WTC11 (cell line): ENCODE data around the gene TMEM161B. TPM values are rescaled to one million over a fixed set of nuclear protein-coding genes. Genes with fewer than 3 reads are reported as not detected.
"Not testable (repeated sequence)": the region's sequence is repeated elsewhere in the genome, so short reads cannot be mapped to it uniquely, and the experiment has no call there.

Experiments
- ATAC-seq: fragments of 200-7000 bp; cut with Tn5 transposase; 2 replicates; pipeline ENCODE4 v1.10.0; 2021; ENCODE audit warnings: mild to moderate bottlenecking, moderate library complexity
- CTCF ChIA-PET: fragments of 300-600 bp; sonication (Branson Sonifier 250); formaldehyde crosslinking; loops from one replicate; lab custom pipeline; 2021; ENCODE audit warnings: antibody characterized with exemption; lab: Charles Lee
- POLR2A ChIA-PET: fragments of 350-600 bp; sonication (Branson Sonifier 250); formaldehyde crosslinking; loops from one replicate; lab custom pipeline; 2021; ENCODE audit warnings: antibody characterized with exemption; lab: Charles Lee
- DNase-seq: peaks from one replicate; pipeline ENCODE4 v3.0.0; 2021; ENCODE audit warnings: low spot score
- H3K27ac Mint-ChIP-seq: 2 replicates; pipeline ENCODE4 v1.8.0; 2021; ENCODE audit warnings: mixed read lengths
- H3K27me3 Mint-ChIP-seq: 2 replicates; pipeline ENCODE4 v1.8.0; 2021; ENCODE audit warnings: low read depth, mild to moderate bottlenecking, moderate library complexity, mixed read lengths
- H3K36me3 Mint-ChIP-seq: 2 replicates; pipeline ENCODE4 v1.8.0; 2021; ENCODE audit warnings: mixed read lengths
- H3K4me1 Mint-ChIP-seq: 2 replicates; pipeline ENCODE4 v1.8.0; 2022; ENCODE audit warnings: mixed read lengths
- H3K4me3 Mint-ChIP-seq: 2 replicates; pipeline ENCODE4 v1.8.0; 2021; ENCODE audit warnings: mild to moderate bottlenecking, moderate library complexity, mixed read lengths
- H3K9me3 Mint-ChIP-seq: 2 replicates; pipeline ENCODE4 v1.8.0; 2021; ENCODE audit warnings: mixed read lengths
- CREB1 ChIP-seq: sonication (generic); formaldehyde crosslinking; IDR thresholded peaks from 2 replicates; pipeline ENCODE4 v1.8.0; 2023; ENCODE audit warnings: mild to moderate bottlenecking, missing genetic modification reagents
- CTCF ChIP-seq: fragments of 200-600 bp; IDR thresholded peaks from 2 replicates; pipeline ENCODE4 v1.8.0; 2022; ENCODE audit warnings: antibody characterized with exemption
- ELF4 ChIP-seq: sonication (generic); formaldehyde crosslinking; IDR thresholded peaks from 2 replicates; pipeline ENCODE4 v1.8.1; 2022; ENCODE audit warnings: low read depth, mild to moderate bottlenecking, moderate library complexity, missing genetic modification reagents
- FOXP4 ChIP-seq: sonication (generic); formaldehyde crosslinking; IDR thresholded peaks from 2 replicates; pipeline ENCODE4 v1.8.0; 2022; ENCODE audit warnings: mild to moderate bottlenecking, missing genetic modification reagents
- IRF2 ChIP-seq: sonication (generic); formaldehyde crosslinking; IDR thresholded peaks from 2 replicates; pipeline ENCODE4 v1.8.0; 2022; ENCODE audit warnings: low read depth, missing genetic modification reagents, borderline replicate concordance
- JAZF1 ChIP-seq: fragments of 250-450 bp; sonication (Bioruptor Pico); IDR thresholded peaks from 2 replicates; pipeline ENCODE4 v1.9.0; 2021; ENCODE audit warnings: moderate library complexity, mild to moderate bottlenecking, inconsistent platforms
- NR2C2 ChIP-seq: sonication (generic); formaldehyde crosslinking; IDR thresholded peaks from 2 replicates; pipeline ENCODE4 v1.8.0; 2022; ENCODE audit warnings: mild to moderate bottlenecking, missing genetic modification reagents
- OVOL2 ChIP-seq: fragments of 250-450 bp; sonication (Bioruptor Pico); IDR thresholded peaks from 2 replicates; pipeline ENCODE4 v1.9.0; 2021; ENCODE audit warnings: mild to moderate bottlenecking, borderline replicate concordance
- RELA ChIP-seq: sonication (generic); formaldehyde crosslinking; IDR thresholded peaks from 2 replicates; pipeline ENCODE4 v1.8.1; 2022; ENCODE audit warnings: missing genetic modification reagents, mild to moderate bottlenecking, borderline replicate concordance
- SP1 ChIP-seq: sonication (generic); formaldehyde crosslinking; conservative IDR thresholded peaks from 2 replicates; pipeline ENCODE4 v1.8.1; 2022; ENCODE audit warnings: missing genetic modification reagents
- TCF7 ChIP-seq: sonication (generic); formaldehyde crosslinking; IDR thresholded peaks from 2 replicates; pipeline ENCODE4 v1.8.0; 2022; ENCODE audit warnings: mild to moderate bottlenecking, low read depth, missing genetic modification reagents, moderate library complexity
- TEAD1 ChIP-seq: sonication (generic); formaldehyde crosslinking; IDR thresholded peaks from 2 replicates; pipeline ENCODE4 v1.8.0; 2022; ENCODE audit warnings: mild to moderate bottlenecking, missing genetic modification reagents
- USF1 ChIP-seq: sonication (generic); formaldehyde crosslinking; IDR thresholded peaks from 2 replicates; pipeline ENCODE4 v1.8.0; 2022; ENCODE audit warnings: mild to moderate bottlenecking, missing genetic modification reagents
- ZNF232 ChIP-seq: sonication (generic); formaldehyde crosslinking; IDR thresholded peaks from 2 replicates; pipeline ENCODE4 v1.8.0; 2022; ENCODE audit warnings: mild to moderate bottlenecking, missing genetic modification reagents
- ZNF396 ChIP-seq: fragments of 250-450 bp; sonication (Bioruptor Pico); IDR thresholded peaks from 2 replicates; pipeline ENCODE4 v1.8.0; 2021; ENCODE audit warnings: mild to moderate bottlenecking, moderate library complexity, borderline replicate concordance
- ZNF512 ChIP-seq: sonication (generic); formaldehyde crosslinking; IDR thresholded peaks from 2 replicates; pipeline ENCODE4 v1.8.1; 2022; ENCODE audit warnings: missing genetic modification reagents, borderline replicate concordance
- total RNA-seq: library from RNA; stranded (reverse); gene quantifications from 3 replicates; pipeline ENCODE4 v1.2.3, GENCODE V29; 2021
- TF ChIP-seq, protein P1 (sequence below): fragments of 250-450 bp; sonication (Bioruptor Pico); IDR thresholded peaks from 2 replicates; pipeline ENCODE4 v1.9.0; 2021; ENCODE audit warnings: moderate library complexity, mild to moderate bottlenecking, inconsistent platforms, borderline replicate concordance

TMEM161B gene
- total RNA-seq, 1 experiment from 2014 or later: 17.0 TPM

DNA sequence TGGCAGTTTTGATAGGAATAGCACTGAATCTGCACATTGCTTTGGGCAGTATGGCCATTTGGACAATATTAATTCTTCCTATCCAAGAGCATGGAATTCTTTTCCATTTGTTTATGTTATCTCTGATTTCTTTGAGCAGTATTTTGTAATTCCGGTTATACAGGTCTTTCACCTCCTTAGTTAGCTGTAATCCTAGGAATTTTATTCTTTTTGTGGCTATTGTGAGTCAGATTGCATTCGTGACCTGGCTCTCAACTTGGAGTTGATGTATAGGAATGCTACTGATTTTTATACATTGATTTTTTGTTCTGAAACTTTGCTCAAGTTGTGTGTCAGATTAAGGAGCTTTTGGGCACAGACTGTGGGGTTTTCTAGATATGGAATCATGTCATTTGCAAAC lies 24.0 kb downstream of the TMEM161B start:
- POLR2A ChIA-PET: no interaction called here
- Mint-ChIP-seq H3K27ac (peak overlapping the region; percentile 90), H3K4me1 (peaks cover 77% of the 10 kb centered on the region), H3K4me3 (peak overlapping the region; percentile 17), H3K9me3 (no peaks in the 10 kb centered on the region), H3K36me3 (no peaks in the 10 kb centered on the region), H3K27me3 (no peaks in the 10 kb centered on the region)
- TF ChIP-seq ZNF232 (CRISPR knock-in tag) (no peak), IRF2 (no peak)
- TF ChIP-seq, protein P1, sequence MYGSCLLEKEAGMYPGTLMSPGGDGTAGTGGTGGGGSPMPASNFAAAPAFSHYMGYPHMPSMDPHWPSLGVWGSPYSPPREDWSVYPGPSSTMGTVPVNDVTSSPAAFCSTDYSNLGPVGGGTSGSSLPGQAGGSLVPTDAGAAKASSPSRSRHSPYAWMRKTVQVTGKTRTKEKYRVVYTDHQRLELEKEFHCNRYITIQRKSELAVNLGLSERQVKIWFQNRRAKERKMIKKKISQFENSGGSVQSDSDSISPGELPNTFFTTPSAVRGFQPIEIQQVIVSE (CRISPR knock-in tag): no peak
- CTCF ChIA-PET: no interaction called here
- ATAC-seq (peak; percentile 22; the same call in 1 of the 2 replicates), DNase-seq (no peak)

- H3K27ac Mint-ChIP-seq, CTCF ChIA-PET, ATAC-seq, H3K4me3 Mint-ChIP-seq, H3K27me3 Mint-ChIP-seq, H3K36me3 Mint-ChIP-seq, H3K9me3 Mint-ChIP-seq, POLR2A ChIA-PET, DNase-seq: not testable (repeated sequence)
- peaks cover 67% of the 10 kb centered on the region for H3K4me1 Mint-ChIP-seq
Measured at GRCh38 chr5:88243493-88243892, 25.2 kb downstream of the TMEM161B start.

DNA sequence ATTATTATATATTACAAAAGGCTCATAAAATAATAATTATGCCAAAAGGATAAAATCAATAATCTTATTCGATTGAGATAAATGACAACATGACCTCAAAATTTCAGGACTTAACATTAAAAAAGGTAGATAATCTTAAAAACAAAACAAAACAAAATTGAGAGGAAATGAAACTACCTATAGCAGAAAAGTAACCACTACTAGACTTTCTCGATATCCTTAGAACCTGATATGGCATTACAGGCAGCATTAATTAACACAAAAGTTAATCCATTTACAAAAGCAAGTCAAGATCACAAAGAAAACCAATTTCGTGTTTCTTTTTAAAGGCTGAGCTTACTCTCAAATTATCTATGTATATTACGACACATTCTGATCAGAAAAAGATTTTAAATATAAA lies 29.9 kb downstream of the TMEM161B start:
- no peaks in the 10 kb centered on the region for H3K9me3 Mint-ChIP-seq
- no peaks in the 10 kb centered on the region for H3K36me3 Mint-ChIP-seq
- POLR2A ChIA-PET: no interaction called here
- no peak for DNase-seq
- H3K4me1 Mint-ChIP-seq: peaks cover 44% of the 10 kb centered on the region
- H3K4me3 Mint-ChIP-seq: no peak overlapping the region
- H3K27me3 Mint-ChIP-seq: no peaks in the 10 kb centered on the region
- no peak overlapping the region for H3K27ac Mint-ChIP-seq
- TF ChIP-seq ZNF396 (CRISPR knock-in tag) (no peak), USF1 (CRISPR knock-in tag) (no peak), NR2C2 (CRISPR knock-in tag) (no peak), ZNF512 (CRISPR knock-in tag) (no peak), ELF4 (CRISPR knock-in tag) (no peak), TCF7 (CRISPR knock-in tag) (no peak), CTCF (no peak), OVOL2 (CRISPR knock-in tag) (no peak), TEAD1 (CRISPR knock-in tag) (no peak), CREB1 (CRISPR knock-in tag) (no peak), JAZF1 (CRISPR knock-in tag) (no peak), RELA (CRISPR knock-in tag) (no peak), SP1 (CRISPR knock-in tag) (no peak), FOXP4 (CRISPR knock-in tag) (no peak)
- ATAC-seq: no peak
- CTCF ChIA-PET: no interaction called here
